WTC11 (cell line): ENCODE results near the gene MAPT.

Experiments
- E2F5 ChIP-seq: sonication (generic); formaldehyde crosslinking; IDR thresholded peaks from 2 replicates; pipeline ENCODE4 v1.8.1; 2022; ENCODE audit warnings: mild to moderate bottlenecking, moderate library complexity, missing genetic modification reagents
- ESRRA ChIP-seq: sonication (generic); formaldehyde crosslinking; IDR thresholded peaks from 2 replicates; pipeline ENCODE4 v1.8.1; 2022; ENCODE audit warnings: mild to moderate bottlenecking, missing genetic modification reagents, borderline replicate concordance
- MAX ChIP-seq: sonication (generic); formaldehyde crosslinking; IDR thresholded peaks from 2 replicates; pipeline ENCODE4 v1.8.0; 2022; ENCODE audit warnings: mild to moderate bottlenecking, missing genetic modification reagents
- NR2C2 ChIP-seq: sonication (generic); formaldehyde crosslinking; IDR thresholded peaks from 2 replicates; pipeline ENCODE4 v1.8.0; 2022; ENCODE audit warnings: mild to moderate bottlenecking, missing genetic modification reagents
- NR3C1 ChIP-seq: sonication (generic); formaldehyde crosslinking; conservative IDR thresholded peaks from 2 replicates; pipeline ENCODE4 v1.8.1; 2023; ENCODE audit warnings: low read depth, mild to moderate bottlenecking, missing genetic modification reagents
- USF2 ChIP-seq: sonication (generic); formaldehyde crosslinking; IDR thresholded peaks from 2 replicates; pipeline ENCODE4 v1.8.1; 2023; ENCODE audit warnings: mild to moderate bottlenecking, missing genetic modification reagents, moderate library complexity
- ZNF138 ChIP-seq: sonication (generic); formaldehyde crosslinking; conservative IDR thresholded peaks from 2 replicates; pipeline ENCODE4 v1.8.1; 2022; ENCODE audit warnings: mild to moderate bottlenecking, moderate library complexity, missing genetic modification reagents
- TF ChIP-seq, protein P1 (sequence below): fragments of 200-600 bp; IDR thresholded peaks from 2 replicates; pipeline ENCODE4 v1.8.0; 2022; ENCODE audit warnings: antibody characterized with exemption

- TF ChIP-seq, protein P1, sequence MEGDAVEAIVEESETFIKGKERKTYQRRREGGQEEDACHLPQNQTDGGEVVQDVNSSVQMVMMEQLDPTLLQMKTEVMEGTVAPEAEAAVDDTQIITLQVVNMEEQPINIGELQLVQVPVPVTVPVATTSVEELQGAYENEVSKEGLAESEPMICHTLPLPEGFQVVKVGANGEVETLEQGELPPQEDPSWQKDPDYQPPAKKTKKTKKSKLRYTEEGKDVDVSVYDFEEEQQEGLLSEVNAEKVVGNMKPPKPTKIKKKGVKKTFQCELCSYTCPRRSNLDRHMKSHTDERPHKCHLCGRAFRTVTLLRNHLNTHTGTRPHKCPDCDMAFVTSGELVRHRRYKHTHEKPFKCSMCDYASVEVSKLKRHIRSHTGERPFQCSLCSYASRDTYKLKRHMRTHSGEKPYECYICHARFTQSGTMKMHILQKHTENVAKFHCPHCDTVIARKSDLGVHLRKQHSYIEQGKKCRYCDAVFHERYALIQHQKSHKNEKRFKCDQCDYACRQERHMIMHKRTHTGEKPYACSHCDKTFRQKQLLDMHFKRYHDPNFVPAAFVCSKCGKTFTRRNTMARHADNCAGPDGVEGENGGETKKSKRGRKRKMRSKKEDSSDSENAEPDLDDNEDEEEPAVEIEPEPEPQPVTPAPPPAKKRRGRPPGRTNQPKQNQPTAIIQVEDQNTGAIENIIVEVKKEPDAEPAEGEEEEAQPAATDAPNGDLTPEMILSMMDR: no peak
- TF ChIP-seq ESRRA: no peak
- TF ChIP-seq E2F5 (CRISPR knock-in tag): no peak
- TF ChIP-seq NR3C1 (CRISPR knock-in tag): no peak
- TF ChIP-seq NR2C2 (CRISPR knock-in tag): no peak
- no peak for TF ChIP-seq USF2 (CRISPR knock-in tag)
- no peak for TF ChIP-seq ZNF138 (CRISPR knock-in tag)
- no peak for TF ChIP-seq MAX (CRISPR knock-in tag)
Observed at GRCh38 chr17:45961206-45961605, 66.9 kb downstream of the MAPT start.
